GM18508 (cell line): ENCODE measurements around the gene SCAF1.

Experiments
- ATAC-seq: cut with Tn5 transposase; IDR thresholded peaks from one replicate; pipeline ENCODE4 v1.9.1; 2021; ENCODE audit warnings: moderate number of reproducible peaks; ENCODE audit not compliant: insufficient read depth, unreplicated experiment

Gene SCAF1

GRCh38 chr19:49704888-49705642, 63.1 kb downstream of the SCAF1 start:
- ATAC-seq: no peak

- no peak for ATAC-seq
Observed at GRCh38 chr19:49705919-49706318, 63.9 kb downstream of the SCAF1 start.
